Endodermal cell (in vitro differentiated cells): Measurements from ENCODE around the gene IGSF21. TPM values are rescaled to one million over a fixed set of nuclear protein-coding genes. Genes with fewer than 3 reads are reported as not detected.

Experiments
- DNase-seq: peaks from one replicate; pipeline ENCODE4 v3.0.0-alpha.2; 2017
- H3K27ac ChIP-seq: 2 replicates; pipeline ENCODE4 v1.5.1; 2013; ENCODE audit warnings: mild to moderate bottlenecking, low read depth, low read length, moderate library complexity
- H3K27me3 ChIP-seq: 2 replicates; pipeline ENCODE4 v1.6.1; 2013; ENCODE audit warnings: mild to moderate bottlenecking, low read length, moderate library complexity; ENCODE audit not compliant: insufficient read depth, control insufficient read depth, poor library complexity, severe bottlenecking
- H3K36me3 ChIP-seq: 2 replicates; pipeline ENCODE4 v1.7.0; 2013; ENCODE audit warnings: mild to moderate bottlenecking, low read length, moderate library complexity; ENCODE audit not compliant: control insufficient read depth, insufficient read depth
- H3K4me1 ChIP-seq: one replicate; pipeline ENCODE4 v1.7.0; 2013; ENCODE audit warnings: low read length; ENCODE audit not compliant: control insufficient read depth, insufficient read depth
- H3K4me3 ChIP-seq: 2 replicates; pipeline ENCODE4 v1.5.1; 2013; ENCODE audit warnings: mild to moderate bottlenecking, low read length, moderate library complexity
- H3K9ac ChIP-seq: 2 replicates; pipeline ENCODE4 v1.6.1; 2013; ENCODE audit warnings: mild to moderate bottlenecking, low read length, moderate library complexity; ENCODE audit not compliant: poor library complexity, severe bottlenecking; ENCODE audit errors: extremely low read depth
- H3K9me3 ChIP-seq: 2 replicates; pipeline ENCODE4 v1.6.1; 2013; ENCODE audit warnings: mild to moderate bottlenecking, low read length, moderate library complexity; ENCODE audit not compliant: control insufficient read depth
- H3K27ac Mint-ChIP-seq: 2 replicates; pipeline ENCODE4 v1.8.0; 2020; ENCODE audit warnings: mixed read lengths
- H3K27me3 Mint-ChIP-seq: 2 replicates; pipeline ENCODE4 v1.8.0; 2021; ENCODE audit warnings: mild to moderate bottlenecking, mixed read lengths; ENCODE audit not compliant: insufficient read depth
- H3K36me3 Mint-ChIP-seq: 2 replicates; pipeline ENCODE4 v1.8.0; 2020; ENCODE audit warnings: low read depth, mixed read lengths
- H3K4me1 Mint-ChIP-seq: 2 replicates; pipeline ENCODE4 v1.8.0; 2020; ENCODE audit warnings: mixed read lengths
- H3K4me3 Mint-ChIP-seq: 2 replicates; pipeline ENCODE4 v1.8.0; 2020; ENCODE audit warnings: mild to moderate bottlenecking, moderate library complexity, mixed read lengths
- H3K9me3 Mint-ChIP-seq: 2 replicates; pipeline ENCODE4 v1.8.0; 2020; ENCODE audit warnings: mild to moderate bottlenecking, mixed read lengths
- CTCF ChIP-seq: fragments of 200-600 bp; sonication (generic); conservative IDR thresholded peaks from 2 replicates; pipeline ENCODE4 v1.5.0; 2021; ENCODE audit warnings: antibody characterized with exemption, mild to moderate bottlenecking
- WGBS, 2 experiments: methylation state at CpG; one replicate each; pipeline versions ENCODE4 v1.1.5 to v1.1.7; 2013; ENCODE audit warnings: missing lambda C conversion rate in 2 of 2, mixed read lengths in 1 of 2; ENCODE audit not compliant: insufficient coverage in 1 of 2, insufficient read length in 1 of 2; 5-methylcytosine and 5-hydroxymethylcytosine counted together
- total RNA-seq, 2 donors: library from RNA; stranded (reverse); fragmentation: NEBNext Ultra II Directional in 1 of 2; extraction: Animal tissue kit (Norgen Biotek cat#: 25700) in 1 of 2; gene quantifications; 2 replicates in 1 of 2; 3 replicates in 1 of 2; pipeline ENCODE4 v1.2.1, GENCODE V29; 2021

IGSF21 gene
- total RNA-seq, 2 donors from 2014 or later: 1.3 to 1.7 TPM

- no peak overlapping the region for H3K27ac Mint-ChIP-seq
- H3K9me3 ChIP-seq: no peaks in the 10 kb centered on the region
- peaks cover 3% of the 10 kb centered on the region for H3K4me1 ChIP-seq
- H3K27me3 Mint-ChIP-seq: peaks cover 66% of the 10 kb centered on the region
- H3K27me3 ChIP-seq: peaks cover 59% of the 10 kb centered on the region
- DNase-seq: no peak
- TF ChIP-seq CTCF: no peak
- no peak overlapping the region for H3K4me3 Mint-ChIP-seq
- H3K4me1 Mint-ChIP-seq: peaks cover 23% of the 10 kb centered on the region
- H3K9me3 Mint-ChIP-seq: no peaks in the 10 kb centered on the region
- no peak overlapping the region for H3K4me3 ChIP-seq
- 87% methylated on average over 2 of the region's 2 CpGs; no CpG with 5 or more reads in 1 of the 2 experiments for WGBS, 2 experiments
- no peak overlapping the region for H3K27ac ChIP-seq
- H3K36me3 Mint-ChIP-seq: no peaks in the 10 kb centered on the region
- H3K9ac ChIP-seq: no peak overlapping the region
- H3K36me3 ChIP-seq: no peaks in the 10 kb centered on the region
These were observed 24.6 kb downstream of the IGSF21 start for GRCh38 chr1:18132022-18132710.

- Histone ChIP-seq H3K27me3 (peaks cover 65% of the 10 kb centered on the region), H3K4me3 (no peak overlapping the region), H3K9ac (no peak overlapping the region), H3K9me3 (no peaks in the 10 kb centered on the region), H3K36me3 (no peaks in the 10 kb centered on the region), H3K4me1 (peaks cover 3% of the 10 kb centered on the region), H3K27ac (no peak overlapping the region)
- 76 to 80% methylated on average over 7 to 15 of the region's 16 CpGs for WGBS, 2 experiments
- Mint-ChIP-seq H3K36me3 (no peaks in the 10 kb centered on the region), H3K9me3 (no peaks in the 10 kb centered on the region), H3K27ac (no peak overlapping the region), H3K27me3 (peaks cover 65% of the 10 kb centered on the region), H3K4me1 (peaks cover 23% of the 10 kb centered on the region), H3K4me3 (no peak overlapping the region)
- DNase-seq: peak; percentile 55
- no peak for TF ChIP-seq CTCF
These were observed 25.3 kb downstream of the IGSF21 start for GRCh38 chr1:18132711-18133541.

GRCh38 chr1:18134324-18135046 is 26.9 kb downstream of the IGSF21 start:
- Mint-ChIP-seq H3K9me3 (no peaks in the 10 kb centered on the region), H3K4me3 (peak overlapping the region; percentile 28), H3K27me3 (peaks cover 65% of the 10 kb centered on the region), H3K27ac (peak overlapping the region; percentile 72), H3K4me1 (peaks cover 20% of the 10 kb centered on the region), H3K36me3 (no peaks in the 10 kb centered on the region)
- H3K27me3 ChIP-seq: peaks cover 55% of the 10 kb centered on the region
- H3K4me1 ChIP-seq: peaks cover 3% of the 10 kb centered on the region
- 66 to 85% methylated on average over 5 to 6 of the region's 6 CpGs for WGBS, 2 experiments
- no peaks in the 10 kb centered on the region for H3K36me3 ChIP-seq
- TF ChIP-seq CTCF: no peak
- no peaks in the 10 kb centered on the region for H3K9me3 ChIP-seq
- DNase-seq: peak; percentile 62
- no peak overlapping the region for H3K9ac ChIP-seq
- H3K4me3 ChIP-seq: peak overlapping the region; percentile 9
- no peak overlapping the region for H3K27ac ChIP-seq
